DND-41 (cell line): Measurements from ENCODE around the gene DDIAS.

ENCODE experiments used
- ATAC-seq: fragments of 200-7000 bp; cut with Tn5 transposase; 3 replicates; pipeline ENCODE4 v1.9.1; 2021; ENCODE audit warnings: low read depth; ENCODE audit not compliant: insufficient read depth
- DNase-seq: peaks from one replicate; pipeline ENCODE4 v3.0.0-alpha.2; 2020
- H2AFZ ChIP-seq: 2 replicates; pipeline ENCODE4 v1.6.0; 2012; ENCODE audit warnings: low read depth, low read length
- H3K27ac ChIP-seq: 2 replicates; pipeline ENCODE4 v1.5.1; 2012; ENCODE audit warnings: low read length, inconsistent platforms
- H3K27me3 ChIP-seq: fragments of 200-600 bp; sonication (generic); 2 replicates; pipeline ENCODE4 v1.6.0; 2012; ENCODE audit warnings: low read length, mild to moderate bottlenecking, inconsistent platforms; ENCODE audit not compliant: insufficient read depth, poor library complexity
- H3K36me3 ChIP-seq: 2 replicates; pipeline ENCODE4 v1.5.1; 2012; ENCODE audit warnings: low read length, inconsistent platforms; ENCODE audit not compliant: insufficient read depth
- H3K4me1 ChIP-seq: 2 replicates; pipeline ENCODE4 v1.5.1; 2012; ENCODE audit warnings: mild to moderate bottlenecking, low read length; ENCODE audit not compliant: insufficient read depth
- H3K4me2 ChIP-seq: 2 replicates; pipeline ENCODE4 v1.6.0; 2012; ENCODE audit warnings: mild to moderate bottlenecking, moderate library complexity, low read length, inconsistent platforms; ENCODE audit not compliant: insufficient read depth
- H3K4me3 ChIP-seq, 2 experiments: fragments of 200-600 bp in 1 of 2; shearing (Covaris generic) in 1 of 2; 2 replicates each; pipeline ENCODE4 v1.5.1; 2012 to 2016; ENCODE audit warnings: inconsistent platforms in 2 of 2, low read length in 2 of 2, mild to moderate bottlenecking in 2 of 2, low read depth in 1 of 2, moderate library complexity in 1 of 2
- H3K79me2 ChIP-seq: 2 replicates; pipeline ENCODE4 v1.6.0; 2012; ENCODE audit warnings: low read length, inconsistent platforms; ENCODE audit not compliant: insufficient read depth
- H3K9ac ChIP-seq: 2 replicates; pipeline ENCODE4 v1.6.0; 2012; ENCODE audit warnings: low read depth, mild to moderate bottlenecking, inconsistent platforms, low read length, moderate library complexity
- H3K9me3 ChIP-seq: 2 replicates; pipeline ENCODE4 v1.5.1; 2012; ENCODE audit warnings: low read length, moderate library complexity, mild to moderate bottlenecking, inconsistent platforms; ENCODE audit not compliant: insufficient read depth, severe bottlenecking
- H4K20me1 ChIP-seq: 2 replicates; pipeline ENCODE4 v1.6.0; 2012; ENCODE audit warnings: low read length; ENCODE audit not compliant: insufficient read depth
- EZH2 ChIP-seq: IDR thresholded peaks from 3 replicates; pipeline ENCODE4 v1.6.1; 2012; ENCODE audit warnings: borderline replicate concordance, low read depth, mild to moderate bottlenecking, moderate library complexity, low read length, inconsistent platforms; ENCODE audit not compliant: severe bottlenecking
- TF ChIP-seq, protein P1 (sequence below): IDR thresholded peaks from 2 replicates; pipeline ENCODE4 v1.5.1; 2012; ENCODE audit warnings: borderline replicate concordance, low read length, moderate library complexity, mild to moderate bottlenecking; ENCODE audit not compliant: poor library complexity, severe bottlenecking; ENCODE audit errors: extremely low read depth

The DDIAS gene

DNA sequence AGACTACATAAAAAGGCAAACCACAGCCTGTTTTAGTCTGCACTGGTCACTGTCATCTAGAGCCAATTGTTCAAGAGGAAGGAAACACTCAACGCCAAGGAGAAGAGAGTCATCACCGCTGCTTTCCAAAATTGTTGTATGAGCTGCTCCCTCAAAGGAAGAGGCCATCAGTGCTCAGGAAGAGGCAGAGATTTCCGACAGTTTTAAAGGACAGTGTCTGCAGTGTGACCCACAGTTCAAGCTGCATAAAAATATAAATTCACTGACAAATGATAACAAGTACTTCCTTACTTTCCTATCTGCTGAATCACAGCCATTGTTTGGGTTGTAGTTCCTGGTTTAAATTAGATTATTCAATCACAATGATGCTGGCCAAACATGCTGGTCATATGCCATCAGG, 17.7 kb upstream of the DDIAS start:
- Histone ChIP-seq H3K36me3 (no peaks in the 10 kb centered on the region), H3K27me3 (no peaks in the 10 kb centered on the region), H3K4me2 (no peak overlapping the region), H3K9me3 (no peaks in the 10 kb centered on the region), H4K20me1 (no peaks in the 10 kb centered on the region), H3K4me3 (no peak overlapping the region), H3K79me2 (no peaks in the 10 kb centered on the region), H3K27ac (no peak overlapping the region), H3K9ac (no peak overlapping the region), H3K4me1 (no peaks in the 10 kb centered on the region), H2AFZ (no peak overlapping the region)
- TF ChIP-seq, protein P1, sequence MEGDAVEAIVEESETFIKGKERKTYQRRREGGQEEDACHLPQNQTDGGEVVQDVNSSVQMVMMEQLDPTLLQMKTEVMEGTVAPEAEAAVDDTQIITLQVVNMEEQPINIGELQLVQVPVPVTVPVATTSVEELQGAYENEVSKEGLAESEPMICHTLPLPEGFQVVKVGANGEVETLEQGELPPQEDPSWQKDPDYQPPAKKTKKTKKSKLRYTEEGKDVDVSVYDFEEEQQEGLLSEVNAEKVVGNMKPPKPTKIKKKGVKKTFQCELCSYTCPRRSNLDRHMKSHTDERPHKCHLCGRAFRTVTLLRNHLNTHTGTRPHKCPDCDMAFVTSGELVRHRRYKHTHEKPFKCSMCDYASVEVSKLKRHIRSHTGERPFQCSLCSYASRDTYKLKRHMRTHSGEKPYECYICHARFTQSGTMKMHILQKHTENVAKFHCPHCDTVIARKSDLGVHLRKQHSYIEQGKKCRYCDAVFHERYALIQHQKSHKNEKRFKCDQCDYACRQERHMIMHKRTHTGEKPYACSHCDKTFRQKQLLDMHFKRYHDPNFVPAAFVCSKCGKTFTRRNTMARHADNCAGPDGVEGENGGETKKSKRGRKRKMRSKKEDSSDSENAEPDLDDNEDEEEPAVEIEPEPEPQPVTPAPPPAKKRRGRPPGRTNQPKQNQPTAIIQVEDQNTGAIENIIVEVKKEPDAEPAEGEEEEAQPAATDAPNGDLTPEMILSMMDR, result no peak
- no peak for TF ChIP-seq EZH2
- ATAC-seq, result no peak
- DNase-seq, result no peak

- Histone ChIP-seq H3K4me1 (no peaks in the 10 kb centered on the region), H3K27ac (no peak overlapping the region), H3K79me2 (no peaks in the 10 kb centered on the region), H4K20me1 (no peaks in the 10 kb centered on the region), H3K27me3 (peaks cover 7% of the 10 kb centered on the region), H3K9ac (no peak overlapping the region), H3K4me2 (no peak overlapping the region), H3K9me3 (no peaks in the 10 kb centered on the region), H2AFZ (no peak overlapping the region), H3K4me3 (no peak overlapping the region), H3K36me3 (no peaks in the 10 kb centered on the region)
- ATAC-seq (no peak), DNase-seq (no peak)
- TF ChIP-seq EZH2, result no peak
- TF ChIP-seq, protein P1, result no peak
Observed at GRCh38 chr11:82889133-82890001, 12.2 kb upstream of the DDIAS start.

- Histone ChIP-seq H3K9me3 (no peaks in the 10 kb centered on the region), H3K27ac (no peak overlapping the region), H3K4me1 (no peaks in the 10 kb centered on the region), H4K20me1 (no peaks in the 10 kb centered on the region), H3K4me2 (no peak overlapping the region), H3K4me3 (no peak overlapping the region), H2AFZ (no peak overlapping the region), H3K9ac (no peak overlapping the region), H3K36me3 (no peaks in the 10 kb centered on the region), H3K79me2 (no peaks in the 10 kb centered on the region), H3K27me3 (peaks cover 7% of the 10 kb centered on the region)
- TF ChIP-seq, protein P1, result no peak
- TF ChIP-seq EZH2, result no peak
- DNase-seq, result no peak
- no peak for ATAC-seq
Observed at GRCh38 chr11:82890002-82890341, 11.6 kb upstream of the DDIAS start.
